Body of pancreas (tissue), 4 donors: ENCODE data around the gene SLC66A1.

Experiments used
- CTCF ChIP-seq, 7 experiments: fragments of 450-650 bp in 4 of 7; fragments of 200-600 bp in 3 of 7; sonication (generic) in 3 of 7; IDR thresholded peaks; one replicate each; pipeline ENCODE4 v1.5.1; 2016 to 2019; ENCODE audit warnings: antibody characterized with exemption in 7 of 7
- POLR2A ChIP-seq, 3 donors: fragments of 450-650 bp; IDR thresholded peaks; one replicate each; pipeline ENCODE4 v1.6.1; 2016; ENCODE audit warnings: antibody characterized with exemption in 3 of 3, mild to moderate bottlenecking in 2 of 3

GRCh38 chr1:19327301-19327700 is 15.2 kb downstream of the SLC66A1 start:
- TF ChIP-seq CTCF (IDR thresholded peaks at IDR 0.05) (no peak), POLR2A (IDR thresholded peaks at IDR 0.05) (no peak)
